IMR-90 (cell line): ENCODE data around the gene SMPDL3A. TPM values are rescaled to one million over a fixed set of nuclear protein-coding genes. Genes with fewer than 3 reads are reported as not detected.

Experiments
- ATAC-seq: fragments of 200-7000 bp; cut with Tn5 transposase; 2 replicates; pipeline ENCODE4 v1.9.1; 2020; ENCODE audit warnings: low read depth, mild to moderate bottlenecking, moderate library complexity
- BruUV-seq: library from RNA; stranded (reverse); fragments of 400-500 nt; replicated peaks from 2 replicates; lab custom pipeline; 2021; lab: Mats Ljungman, UMichigan
- CTCF ChIA-PET: fragments of 300-600 bp; formaldehyde crosslinking; extraction: SDS; loops from one replicate; lab custom pipeline; 2021; ENCODE audit warnings: antibody characterized with exemption; lab: Yijun Ruan, JAX
- POLR2A ChIA-PET: fragments of 300-600 bp; sonication (Branson Sonifier 250); formaldehyde crosslinking; loops from one replicate; lab custom pipeline; 2022; ENCODE audit warnings: antibody characterized with exemption; ENCODE audit not compliant: unreplicated experiment; lab: Charles Lee
- DNase-seq: peaks from one replicate; pipeline ENCODE4 v3.0.0; 2013
- H2AFZ ChIP-seq: replicated peaks from 2 replicates; pipeline ENCODE3; 2013; ENCODE audit warnings: low read length, mild to moderate bottlenecking; ENCODE audit not compliant: poor library complexity
- H2AK5ac ChIP-seq: 2 replicates; pipeline ENCODE4 v1.6.1; 2013; ENCODE audit warnings: low read depth, low read length, inconsistent platforms
- H2AK9ac ChIP-seq: replicated peaks from 2 replicates; pipeline ENCODE3; 2013; ENCODE audit warnings: mild to moderate bottlenecking, low read depth, low read length, moderate library complexity; ENCODE audit not compliant: poor library complexity
- H2BK120ac ChIP-seq: 2 replicates; pipeline ENCODE4 v1.6.1; 2013; ENCODE audit warnings: low read depth, low read length, inconsistent platforms
- H2BK15ac ChIP-seq: 3 replicates; pipeline ENCODE4 v1.6.1; 2013; ENCODE audit warnings: low read depth, low read length, inconsistent platforms
- H2BK20ac ChIP-seq: 2 replicates; pipeline ENCODE4 v1.6.1; 2013; ENCODE audit warnings: low read depth, mild to moderate bottlenecking, inconsistent platforms, low read length, moderate library complexity
- H2BK5ac ChIP-seq: 2 replicates; pipeline ENCODE4 v1.6.1; 2013; ENCODE audit warnings: mild to moderate bottlenecking, low read depth, low read length, inconsistent platforms; ENCODE audit not compliant: poor library complexity, severe bottlenecking
- H3K14ac ChIP-seq: replicated peaks from 2 replicates; pipeline ENCODE4 v1.6.1; 2013; ENCODE audit warnings: low read depth, low read length, inconsistent platforms
- H3K18ac ChIP-seq: 2 replicates; pipeline ENCODE4 v1.6.1; 2013; ENCODE audit warnings: low read depth, low read length, control low read depth
- H3K23ac ChIP-seq: 2 replicates; pipeline ENCODE4 v1.6.1; 2013; ENCODE audit warnings: low read depth, low read length, inconsistent platforms
- H3K27ac ChIP-seq: 2 replicates; pipeline ENCODE4 v1.5.1; 2013; ENCODE audit warnings: mild to moderate bottlenecking, control low read depth, low read length; ENCODE audit not compliant: insufficient read depth
- H3K27me3 ChIP-seq: 2 replicates; pipeline ENCODE4 v1.6.1; 2013; ENCODE audit warnings: low read length; ENCODE audit not compliant: control insufficient read depth, insufficient read depth
- H3K36me3 ChIP-seq: 2 replicates; pipeline ENCODE4 v1.6.1; 2013; ENCODE audit warnings: low read length, mixed read lengths; ENCODE audit not compliant: control insufficient read depth, insufficient read depth
- H3K4ac ChIP-seq: 2 replicates; pipeline ENCODE4 v1.6.1; 2013; ENCODE audit warnings: low read depth, low read length, inconsistent platforms
- H3K4me1 ChIP-seq: 2 replicates; pipeline ENCODE4 v1.6.1; 2013; ENCODE audit warnings: low read length, mixed read lengths; ENCODE audit not compliant: control insufficient read depth, insufficient read depth
- H3K4me2 ChIP-seq: 2 replicates; pipeline ENCODE4 v1.6.1; 2013; ENCODE audit warnings: low read depth, mild to moderate bottlenecking, control low read depth, low read length, moderate library complexity
- H3K4me3 ChIP-seq: 2 replicates; pipeline ENCODE4 v1.5.1; 2013; ENCODE audit warnings: low read depth, mild to moderate bottlenecking, control low read depth, low read length, moderate library complexity; ENCODE audit not compliant: insufficient read depth
- H3K56ac ChIP-seq: 2 replicates; pipeline ENCODE4 v1.6.1; 2013; ENCODE audit warnings: low read length, inconsistent platforms; ENCODE audit not compliant: insufficient read depth; ENCODE audit errors: extremely low read depth
- H3K79me1 ChIP-seq, 2 experiments: 2 replicates each; pipeline ENCODE4 v1.6.1; 2013; ENCODE audit warnings: low read length in 2 of 2, inconsistent platforms in 1 of 2, low read depth in 1 of 2
- H3K9ac ChIP-seq: 2 replicates; pipeline ENCODE4 v1.6.1; 2013; ENCODE audit warnings: low read depth, low read length, control low read depth
- H3K9me1 ChIP-seq: 2 replicates; pipeline ENCODE4 v1.6.1; 2013; ENCODE audit warnings: low read length, inconsistent platforms; ENCODE audit not compliant: insufficient read depth
- H3K9me3 ChIP-seq: 2 replicates; pipeline ENCODE4 v1.6.1; 2013; ENCODE audit warnings: low read length; ENCODE audit not compliant: control insufficient read depth, insufficient read depth
- H4K20me1 ChIP-seq: 2 replicates; pipeline ENCODE4 v1.6.1; 2013; ENCODE audit warnings: low read length, inconsistent platforms; ENCODE audit not compliant: insufficient read depth
- H4K5ac ChIP-seq: 2 replicates; pipeline ENCODE4 v1.6.1; 2013; ENCODE audit warnings: mild to moderate bottlenecking, low read depth, low read length, control low read depth
- H4K8ac ChIP-seq, 2 experiments: 2 replicates each; pipeline ENCODE4 v1.6.1; 2013; ENCODE audit warnings: low read depth in 2 of 2, low read length in 2 of 2, control low read depth in 1 of 2, inconsistent platforms in 1 of 2
- H4K91ac ChIP-seq: 2 replicates; pipeline ENCODE4 v1.6.1; 2013; ENCODE audit warnings: low read depth, low read length, inconsistent platforms; ENCODE audit not compliant: insufficient read depth
- CHD1 ChIP-seq: IDR thresholded peaks from 2 replicates; pipeline ENCODE4 v1.6.1; 2012; ENCODE audit warnings: low read depth, low read length, improper control_type of control experiment
- CTCF ChIP-seq: conservative IDR thresholded peaks from 2 replicates; pipeline ENCODE4 v1.5.1; 2012; ENCODE audit warnings: mild to moderate bottlenecking, low read depth, low read length, improper control_type of control experiment
- ELK1 ChIP-seq: fragments of 150-350 bp; IDR thresholded peaks from 2 replicates; pipeline ENCODE4 v1.6.1; 2016; ENCODE audit warnings: low read depth, mild to moderate bottlenecking, low read length, moderate library complexity, borderline replicate concordance
- FOS ChIP-seq: fragments of 150-350 bp; IDR thresholded peaks from 2 replicates; pipeline ENCODE4 v1.6.1; 2016; ENCODE audit warnings: low read depth, low read length
- MAFK ChIP-seq: IDR thresholded peaks from 2 replicates; pipeline ENCODE4 v1.6.1; 2012; ENCODE audit warnings: low read depth, low read length, improper control_type of control experiment
- MAZ ChIP-seq: IDR thresholded peaks from 2 replicates; pipeline ENCODE4 v1.6.1; 2012; ENCODE audit warnings: low read depth, mild to moderate bottlenecking, low read length, improper control_type of control experiment, moderate library complexity, borderline replicate concordance
- MXI1 ChIP-seq: IDR thresholded peaks from 2 replicates; pipeline ENCODE4 v1.6.1; 2012; ENCODE audit warnings: low read depth, mild to moderate bottlenecking, low read length, moderate library complexity, borderline replicate concordance
- NFE2L2 ChIP-seq: fragments of 150-350 bp; IDR thresholded peaks from 2 replicates; pipeline ENCODE4 v1.6.1; 2016; ENCODE audit warnings: low read depth, mild to moderate bottlenecking, low read length
- POLR2A ChIP-seq: IDR thresholded peaks from 2 replicates; pipeline ENCODE4 v1.6.1; 2012; ENCODE audit warnings: mild to moderate bottlenecking, low read depth, low read length
- RAD21 ChIP-seq: IDR thresholded peaks from 2 replicates; pipeline ENCODE4 v1.6.1; 2012; ENCODE audit warnings: low read length, improper control_type of control experiment
- RCOR1 ChIP-seq: IDR thresholded peaks from 2 replicates; pipeline ENCODE4 v1.6.1; 2012; ENCODE audit warnings: mild to moderate bottlenecking, low read length, improper control_type of control experiment; ENCODE audit not compliant: insufficient replicate concordance
- RFX5 ChIP-seq: IDR thresholded peaks from 2 replicates; pipeline ENCODE4 v1.8.0; 2012; ENCODE audit warnings: low read depth, mild to moderate bottlenecking, low read length, moderate library complexity
- SMC3 ChIP-seq: fragments of 150-350 bp; IDR thresholded peaks from 2 replicates; pipeline ENCODE4 v1.6.1; 2016; ENCODE audit warnings: low read depth, mild to moderate bottlenecking, antibody characterized with exemption, low read length, moderate library complexity
- USF2 ChIP-seq: fragments of 150-350 bp; IDR thresholded peaks from 2 replicates; pipeline ENCODE4 v1.6.1; 2017; ENCODE audit warnings: mild to moderate bottlenecking, antibody characterized with exemption, low read length, low read depth
- WGBS, 2 experiments: methylation state at CpG; one replicate each; pipeline versions ENCODE4 v1.1.5 to v1.1.7; 2013; ENCODE audit warnings: missing lambda C conversion rate in 2 of 2; ENCODE audit not compliant: insufficient read length in 1 of 2; ENCODE audit errors: extremely low coverage in 2 of 2; 5-methylcytosine and 5-hydroxymethylcytosine counted together
- dilution Hi-C: fragments of 300-500 bp; cut with HindIII; formaldehyde crosslinking; loops from one replicate; pipeline ENCODE4 v1.14.3; 2018; ENCODE audit warnings: low sequenced_read_pairs; ENCODE audit not compliant: unreplicated experiment
- in situ Hi-C: fragments of 300-500 bp; cut with MboI; formaldehyde crosslinking; loops from 3 replicates; pipeline ENCODE4 v1.14.3; 2019; ENCODE audit warnings: low sequenced_read_pairs, inconsistent platforms, mixed read lengths
- intact Hi-C: fragments of 100-400 bp; cut with micrococcal nuclease; formaldehyde crosslinking; loops from 2 replicates; pipeline ENCODE4 v1.10.0; 2022
- polyA plus RNA-seq, 3 experiments: library from polyadenylated mRNA; depleted of rRNA; stranded (reverse); fragments of >200 nt; gene quantifications; 2 replicates each; pipeline ENCODE4 v1.2.3, GENCODE V29; 2012; ENCODE audit warnings: low replicate concordance in 1 of 3
- total RNA-seq: library from RNA; depleted of rRNA; stranded (reverse); fragments of >200 nt; gene quantifications from 2 replicates; pipeline ENCODE4 v1.2.3, GENCODE V29; 2012

SMPDL3A gene
- total and polyA plus RNA-seq, 2 of the 4 experiments (the other 2 are of a cell fraction) = 9.9 to 14.2 TPM

- no peak overlapping the region for H2BK120ac ChIP-seq
- 100% methylated on average over 1 of the region's 2 CpGs; no CpG with 5 or more reads in 1 of the 2 experiments for WGBS, 2 experiments
- no peaks in the 10 kb centered on the region for H3K79me1 ChIP-seq
- H3K4me2 ChIP-seq = no peak overlapping the region; the same call in 1 of the 2 replicates
- intact Hi-C loops (no loop called here), dilution Hi-C loops (no loop called here), in situ Hi-C loops (no loop called here)
- no TSS peak for BruUV-seq
- DNase-seq (no peak), ATAC-seq (no peak)
- H2AFZ ChIP-seq = no peak overlapping the region
- H2AK5ac ChIP-seq = no peak overlapping the region
- H3K14ac ChIP-seq = no peak overlapping the region
- H4K91ac ChIP-seq = no peak overlapping the region
- ChIA-PET CTCF (no interaction called here), POLR2A (no interaction called here)
- H3K9me1 ChIP-seq = no peaks in the 10 kb centered on the region
- no peak overlapping the region for H4K8ac ChIP-seq
- no peaks in the 10 kb centered on the region for H3K9me3 ChIP-seq
- TF ChIP-seq MAFK = no peak
- TF ChIP-seq CHD1 = no peak
- no peak for TF ChIP-seq RAD21
- TF ChIP-seq USF2 = no peak
- no peak for TF ChIP-seq RFX5
- TF ChIP-seq FOS = no peak
- TF ChIP-seq RCOR1 = no peak
- TF ChIP-seq MXI1 = no peak
- TF ChIP-seq SMC3 = no peak
- no peak for TF ChIP-seq POLR2A
- TF ChIP-seq MAZ = no peak
- TF ChIP-seq ELK1 = no peak
- TF ChIP-seq NFE2L2 = no peak
- TF ChIP-seq CTCF = no peak
- peak overlapping the region; percentile 88 for H3K18ac ChIP-seq
- no peaks in the 10 kb centered on the region for H3K27me3 ChIP-seq
- peak overlapping the region; percentile 74; the same call in 1 of the 2 replicates for H4K5ac ChIP-seq
- no peak overlapping the region for H2AK9ac ChIP-seq
- no peaks in the 10 kb centered on the region for H4K20me1 ChIP-seq
- peak overlapping the region; percentile 40; the same call in 1 of the 2 replicates for H3K27ac ChIP-seq
- no peak overlapping the region for H3K4ac ChIP-seq
- no peaks in the 10 kb centered on the region for H3K4me1 ChIP-seq
- H3K23ac ChIP-seq = no peak overlapping the region
- no peak overlapping the region for H3K56ac ChIP-seq
- no peak overlapping the region for H3K4me3 ChIP-seq
- H2BK20ac ChIP-seq = no peak overlapping the region
- no peak overlapping the region for H2BK5ac ChIP-seq
- no peaks in the 10 kb centered on the region for H3K36me3 ChIP-seq
- H3K9ac ChIP-seq = no peak overlapping the region
- no peak overlapping the region for H2BK15ac ChIP-seq
Measured at GRCh38 chr6:122817358-122817757, 28.3 kb downstream of the SMPDL3A start.
